ENCODE results near the gene TLCD3A. TPM values are rescaled to one million over a fixed set of nuclear protein-coding genes. Genes with fewer than 3 reads are reported as not detected.
"Not testable (repeated sequence)": the region's sequence is repeated elsewhere in the genome, so short reads cannot be mapped to it uniquely, and the experiment has no call there.

TLCD3A gene
- polyA plus RNA-seq, 1 donor = 26.5 TPM

DNA sequence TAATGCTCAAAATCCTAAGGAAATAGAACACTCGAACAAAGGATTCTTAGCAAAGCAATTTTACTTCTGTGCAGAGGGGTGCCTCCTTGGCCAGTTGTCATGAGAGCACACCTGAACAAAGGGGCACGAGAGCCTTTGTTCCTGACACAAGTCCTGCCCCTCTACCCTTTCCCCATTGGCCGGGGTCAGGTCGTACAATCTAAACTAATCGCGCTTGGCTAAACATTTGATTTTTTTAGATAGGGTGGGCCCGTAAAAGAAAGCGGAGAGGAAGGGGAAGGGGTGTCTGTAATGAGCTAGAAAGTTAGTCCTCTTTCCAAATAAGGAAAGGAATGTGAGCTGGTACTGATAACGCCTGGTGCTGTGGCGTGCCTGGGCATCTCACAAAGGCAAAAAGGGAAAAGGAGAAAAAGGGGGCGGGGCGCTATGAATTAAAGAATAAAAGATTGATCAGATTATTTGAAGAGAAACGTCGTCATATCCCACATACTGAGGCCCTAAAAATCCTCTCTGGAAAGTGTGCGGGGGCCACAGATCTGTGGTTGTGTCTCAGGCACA is 23.7 kb downstream of the TLCD3A start:
- H3K27ac ChIP-seq (ENCODE audit: low read length); H3K4me3 ChIP-seq (ENCODE audit: low read length); H3K4me1 ChIP-seq (ENCODE audit: control insufficient read depth, insufficient read depth, low read length); DNase-seq; H3K27me3 ChIP-seq (ENCODE audit: control insufficient read depth, insufficient read depth, low read length); H3K9me3 ChIP-seq (ENCODE audit: control insufficient read depth, low read depth, low read length): not testable (repeated sequence)
- 64% methylated on average over 2 of the region's 15 CpGs for WGBS (ENCODE audit: insufficient coverage, low lambda C conversion rate)
- peaks cover 26% of the 10 kb centered on the region for H3K36me3 ChIP-seq (ENCODE audit: control insufficient read depth, insufficient read depth, low read length)

- H3K27me3 ChIP-seq (ENCODE audit: control insufficient read depth, insufficient read depth, low read length) = no peaks in the 10 kb centered on the region
- no peaks in the 10 kb centered on the region for H3K4me1 ChIP-seq (ENCODE audit: control insufficient read depth, insufficient read depth, low read length)
- no peaks in the 10 kb centered on the region for H3K9me3 ChIP-seq (ENCODE audit: control insufficient read depth, low read depth, low read length)
- peaks cover 48% of the 10 kb centered on the region for H3K36me3 ChIP-seq (ENCODE audit: control insufficient read depth, insufficient read depth, low read length)
- no peak overlapping the region for H3K27ac ChIP-seq (ENCODE audit: low read length)
- no peak for DNase-seq
- WGBS (ENCODE audit: insufficient coverage, low lambda C conversion rate) = no CpG with 5 or more reads among the region's 5 CpGs
- no peak overlapping the region for H3K4me3 ChIP-seq (ENCODE audit: low read length)
Measured at GRCh38 chr17:759964-760363, 27.6 kb downstream of the TLCD3A start.

- 100% methylated on average over 1 of the region's 9 CpGs for WGBS (ENCODE audit: insufficient coverage, low lambda C conversion rate)
- Histone ChIP-seq H3K4me3 (ENCODE audit: low read length) (no peak overlapping the region), H3K27me3 (ENCODE audit: control insufficient read depth, insufficient read depth, low read length) (no peaks in the 10 kb centered on the region), H3K36me3 (ENCODE audit: control insufficient read depth, insufficient read depth, low read length) (peaks cover 52% of the 10 kb centered on the region), H3K27ac (ENCODE audit: low read length) (no peak overlapping the region), H3K9me3 (ENCODE audit: control insufficient read depth, low read depth, low read length) (no peaks in the 10 kb centered on the region), H3K4me1 (ENCODE audit: control insufficient read depth, insufficient read depth, low read length) (no peaks in the 10 kb centered on the region)
- DNase-seq = no peak
Measured at GRCh38 chr17:760371-760770, 28.0 kb downstream of the TLCD3A start.

- Histone ChIP-seq H3K9me3 (ENCODE audit: control insufficient read depth, low read depth, low read length) (no peaks in the 10 kb centered on the region), H3K36me3 (ENCODE audit: control insufficient read depth, insufficient read depth, low read length) (peaks cover 61% of the 10 kb centered on the region), H3K4me3 (ENCODE audit: low read length) (no peak overlapping the region), H3K27ac (ENCODE audit: low read length) (no peak overlapping the region), H3K4me1 (ENCODE audit: control insufficient read depth, insufficient read depth, low read length) (no peaks in the 10 kb centered on the region), H3K27me3 (ENCODE audit: control insufficient read depth, insufficient read depth, low read length) (no peaks in the 10 kb centered on the region)
- WGBS (ENCODE audit: insufficient coverage, low lambda C conversion rate) = 100% methylated on average over 1 of the region's 3 CpGs
- DNase-seq = no peak
Measured at GRCh38 chr17:767076-767475, 34.7 kb downstream of the TLCD3A start.

GRCh38 chr17:773016-773415 is 40.6 kb downstream of the TLCD3A start:
- WGBS (ENCODE audit: insufficient coverage, low lambda C conversion rate) = 94% methylated on average over 3 of the region's 5 CpGs
- DNase-seq = no peak
- H3K36me3 ChIP-seq (ENCODE audit: control insufficient read depth, insufficient read depth, low read length) = peaks cover 76% of the 10 kb centered on the region
- no peak overlapping the region for H3K27ac ChIP-seq (ENCODE audit: low read length)
- H3K4me3 ChIP-seq (ENCODE audit: low read length) = no peak overlapping the region
- H3K9me3 ChIP-seq (ENCODE audit: control insufficient read depth, low read depth, low read length) = no peaks in the 10 kb centered on the region
- no peaks in the 10 kb centered on the region for H3K4me1 ChIP-seq (ENCODE audit: control insufficient read depth, insufficient read depth, low read length)
- H3K27me3 ChIP-seq (ENCODE audit: control insufficient read depth, insufficient read depth, low read length) = no peaks in the 10 kb centered on the region

GRCh38 chr17:773467-774312 is 41.3 kb downstream of the TLCD3A start:
- H3K4me3 ChIP-seq (ENCODE audit: low read length) = no peak overlapping the region
- peaks cover 79% of the 10 kb centered on the region for H3K36me3 ChIP-seq (ENCODE audit: control insufficient read depth, insufficient read depth, low read length)
- no peak overlapping the region for H3K27ac ChIP-seq (ENCODE audit: low read length)

GRCh38 chr17:774313-774584 is 41.9 kb downstream of the TLCD3A start:
- WGBS (ENCODE audit: insufficient coverage, low lambda C conversion rate) = 95% methylated on average over 4 of the region's 5 CpGs
- Histone ChIP-seq H3K9me3 (ENCODE audit: control insufficient read depth, low read depth, low read length) (no peaks in the 10 kb centered on the region), H3K36me3 (ENCODE audit: control insufficient read depth, insufficient read depth, low read length) (peaks cover 76% of the 10 kb centered on the region), H3K4me3 (ENCODE audit: low read length) (no peak overlapping the region), H3K27me3 (ENCODE audit: control insufficient read depth, insufficient read depth, low read length) (no peaks in the 10 kb centered on the region), H3K4me1 (ENCODE audit: control insufficient read depth, insufficient read depth, low read length) (no peaks in the 10 kb centered on the region), H3K27ac (ENCODE audit: low read length) (no peak overlapping the region)
- no peak for DNase-seq

More at GRCh38 chr17:773467-774312, 41.3 kb downstream of the TLCD3A start:
- 97% methylated on average over 5 of the region's 14 CpGs for WGBS (ENCODE audit: insufficient coverage, low lambda C conversion rate)
- no peak for DNase-seq
- H3K4me1 ChIP-seq (ENCODE audit: control insufficient read depth, insufficient read depth, low read length) = no peaks in the 10 kb centered on the region
- no peaks in the 10 kb centered on the region for H3K9me3 ChIP-seq (ENCODE audit: control insufficient read depth, low read depth, low read length)
- H3K27me3 ChIP-seq (ENCODE audit: control insufficient read depth, insufficient read depth, low read length) = no peaks in the 10 kb centered on the region

GRCh38 chr17:778096-778495 is 45.7 kb downstream of the TLCD3A start:
- no peaks in the 10 kb centered on the region for H3K9me3 ChIP-seq (ENCODE audit: control insufficient read depth, low read depth, low read length)
- peaks cover 3% of the 10 kb centered on the region for H3K4me1 ChIP-seq (ENCODE audit: control insufficient read depth, insufficient read depth, low read length)
- 80% methylated on average over 1 of the region's 11 CpGs for WGBS (ENCODE audit: insufficient coverage, low lambda C conversion rate)
- H3K4me3 ChIP-seq (ENCODE audit: low read length) = no peak overlapping the region
- no peak for DNase-seq
- no peaks in the 10 kb centered on the region for H3K27me3 ChIP-seq (ENCODE audit: control insufficient read depth, insufficient read depth, low read length)
- peaks cover 53% of the 10 kb centered on the region for H3K36me3 ChIP-seq (ENCODE audit: control insufficient read depth, insufficient read depth, low read length)
- no peak overlapping the region for H3K27ac ChIP-seq (ENCODE audit: low read length)

DNA sequence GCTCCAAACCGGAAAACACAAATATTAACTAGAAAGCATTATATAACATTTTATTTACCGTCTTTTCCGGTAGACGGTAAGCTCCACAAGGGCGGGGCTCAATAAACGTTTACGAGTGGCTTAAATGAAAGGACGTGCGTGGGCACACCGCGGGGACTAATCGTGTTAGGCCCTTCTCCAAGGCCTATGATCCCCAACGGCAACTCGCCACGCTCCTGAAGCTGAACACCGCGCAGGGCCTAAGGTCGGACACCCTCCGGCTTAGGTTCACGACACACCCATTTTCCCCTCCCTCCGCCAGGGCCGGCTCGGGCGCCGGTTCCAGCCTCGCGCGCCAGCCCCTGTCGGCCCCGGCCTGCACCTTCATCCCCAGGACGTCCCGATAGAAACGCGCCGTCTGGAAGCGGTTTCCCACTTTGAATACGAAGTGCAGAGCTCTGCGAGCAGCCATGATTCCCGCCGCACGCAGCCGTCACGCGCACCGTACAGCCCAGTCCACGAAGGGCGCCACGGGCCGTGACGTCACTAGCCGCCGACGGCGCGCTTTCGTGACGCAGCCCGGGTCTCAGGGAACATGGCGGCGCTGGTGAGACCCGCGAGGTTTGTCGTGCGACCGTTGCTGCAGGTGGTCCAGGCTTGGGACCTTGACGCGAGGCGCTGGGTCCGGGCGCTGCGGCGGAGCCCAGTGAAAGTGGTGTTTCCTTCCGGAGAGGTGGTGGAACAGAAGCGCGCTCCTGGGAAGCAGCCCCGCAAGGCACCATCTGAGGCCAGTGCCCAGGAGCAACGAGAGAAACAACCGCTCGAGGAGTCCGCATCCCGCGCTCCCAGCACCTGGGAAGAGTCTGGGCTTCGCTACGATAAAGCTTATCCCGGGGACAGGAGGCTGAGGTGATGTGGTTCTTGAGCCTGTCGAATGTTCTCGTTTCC is 49.7 kb downstream of the TLCD3A start, which contains the start of the genes GLOD4 and MRM3:
Gene GLOD4, minus strand, starts transcription at position 476 of the 927 bp plus-strand sequence. Its CDS starts 25 bp downstream, at position 451.
Gene MRM3, plus strand, starts transcription at position 549 of the 927 bp plus-strand sequence. Its CDS starts 26 bp downstream, at position 575.
- H3K4me3 ChIP-seq (ENCODE audit: low read length) = peak within 1 kb of the TSS; percentile 95
- no peaks in the 10 kb centered on the region for H3K9me3 ChIP-seq (ENCODE audit: control insufficient read depth, low read depth, low read length)
- WGBS (ENCODE audit: insufficient coverage, low lambda C conversion rate) = no CpG with 5 or more reads among the region's 87 CpGs
- peaks cover 7% of the 10 kb centered on the region for H3K4me1 ChIP-seq (ENCODE audit: control insufficient read depth, insufficient read depth, low read length)
- peaks cover 25% of the 10 kb centered on the region for H3K36me3 ChIP-seq (ENCODE audit: control insufficient read depth, insufficient read depth, low read length)
- peak within 1 kb of the TSS; percentile 90 for H3K27ac ChIP-seq (ENCODE audit: low read length)
- peak; percentile 91 to 94 for DNase-seq
- no peaks in the 10 kb centered on the region for H3K27me3 ChIP-seq (ENCODE audit: control insufficient read depth, insufficient read depth, low read length)

GRCh38 chr17:784143-784542 is 51.7 kb downstream of the TLCD3A start:
- peaks cover 7% of the 10 kb centered on the region for H3K4me1 ChIP-seq (ENCODE audit: control insufficient read depth, insufficient read depth, low read length)
- no peaks in the 10 kb centered on the region for H3K9me3 ChIP-seq (ENCODE audit: control insufficient read depth, low read depth, low read length)
- DNase-seq = no peak
- no peak overlapping the region for H3K4me3 ChIP-seq (ENCODE audit: low read length)
- peaks cover 21% of the 10 kb centered on the region for H3K36me3 ChIP-seq (ENCODE audit: control insufficient read depth, insufficient read depth, low read length)
- WGBS (ENCODE audit: insufficient coverage, low lambda C conversion rate) = 71% methylated on average over 1 of the region's 3 CpGs
- H3K27ac ChIP-seq (ENCODE audit: low read length) = no peak overlapping the region
- H3K27me3 ChIP-seq (ENCODE audit: control insufficient read depth, insufficient read depth, low read length) = no peaks in the 10 kb centered on the region
